GM13976 (cell line): Measurements from ENCODE around the gene DRC1.

Experiments used
- DNase-seq: peaks from one replicate; pipeline ENCODE4 v3.0.0; 2012; ENCODE audit warnings: low spot score
- CTCF ChIP-seq: IDR thresholded peaks from 2 replicates; pipeline ENCODE4 v1.5.1; 2012; ENCODE audit warnings: borderline replicate concordance, mild to moderate bottlenecking; ENCODE audit not compliant: insufficient read depth; ENCODE audit errors: extremely low read depth, missing control alignments, control extremely low read depth
- in situ Hi-C: fragments of 300-500 bp; cut with MboI; formaldehyde crosslinking; loops from one replicate; pipeline ENCODE4 v1.12.0; 2022; ENCODE audit warnings: low sequenced_read_pairs, mixed read lengths, inconsistent platforms; ENCODE audit not compliant: unreplicated experiment

Gene DRC1

GRCh38 chr2:26428846-26429245, 27.1 kb downstream of the DRC1 start:
- TF ChIP-seq CTCF, result no peak

GRCh38 chr2:26429779-26430578, 28.3 kb downstream of the DRC1 start:
- no peak for TF ChIP-seq CTCF
- DNase-seq, result no peak
- in situ Hi-C loops, result no loop called here

More at GRCh38 chr2:26428846-26429245, 27.1 kb downstream of the DRC1 start:
- DNase-seq, result no peak
- in situ Hi-C loops, result no loop called here

GRCh38 chr2:26430826-26431225, 29.1 kb downstream of the DRC1 start:
- in situ Hi-C loops, result no loop called here
- no peak for DNase-seq
- no peak for TF ChIP-seq CTCF

DNA sequence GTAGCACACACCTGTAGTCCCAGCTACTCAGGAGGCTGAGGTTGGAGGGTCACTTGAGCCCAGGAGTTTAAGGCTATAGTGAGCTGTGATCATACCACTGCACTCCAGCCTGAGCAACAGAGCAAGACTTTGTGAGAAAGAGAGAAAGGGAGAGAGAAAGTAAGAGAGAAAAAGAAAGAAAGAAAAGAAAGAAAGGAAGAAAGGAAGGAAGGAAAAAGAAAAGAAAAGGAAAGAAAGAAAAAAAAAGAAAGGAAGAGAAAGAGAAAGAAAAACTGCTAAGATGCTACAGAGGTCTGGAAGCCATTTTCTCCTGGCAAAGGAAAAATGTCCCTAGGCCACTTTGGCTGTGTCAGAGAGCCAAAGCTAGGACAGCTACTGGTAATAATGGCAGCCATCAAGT, 30.6 kb downstream of the DRC1 start:
- no peak for TF ChIP-seq CTCF
- DNase-seq, result no peak
- in situ Hi-C loops, result no loop called here

GRCh38 chr2:26432859-26433258, 31.1 kb downstream of the DRC1 start:
- DNase-seq, result no peak
- no peak for TF ChIP-seq CTCF
- in situ Hi-C loops, result no loop called here

- in situ Hi-C loops, result no loop called here
- TF ChIP-seq CTCF, result no peak
- no peak for DNase-seq
These were observed 33.4 kb downstream of the DRC1 start for GRCh38 chr2:26435106-26435505.
